Hepatocyte (in vitro differentiated cells): ENCODE data around the gene RPS21. TPM values are rescaled to one million over a fixed set of nuclear protein-coding genes. Genes with fewer than 3 reads are reported as not detected.

Experiments
- DNase-seq: peaks from one replicate; pipeline ENCODE4 v3.0.0-alpha.2; 2016; ENCODE audit warnings: low spot score
- H2AFZ ChIP-seq: fragments of 200-600 bp; sonication (generic); 2 replicates; pipeline ENCODE4 v1.6.0; 2016; ENCODE audit warnings: antibody characterized with exemption, mild to moderate bottlenecking
- H3K27ac ChIP-seq: fragments of 200-600 bp; sonication (generic); 2 replicates; pipeline ENCODE4 v1.5.1; 2016; ENCODE audit warnings: mild to moderate bottlenecking
- H3K27me3 ChIP-seq: fragments of 200-600 bp; sonication (generic); 2 replicates; pipeline ENCODE4 v1.6.1; 2016
- H3K36me3 ChIP-seq: fragments of 200-600 bp; sonication (generic); replicated peaks from 2 replicates; pipeline ENCODE4 v1.5.1; 2016; ENCODE audit warnings: low read depth; ENCODE audit not compliant: insufficient read depth
- H3K4me1 ChIP-seq: fragments of 200-600 bp; sonication (generic); 2 replicates; pipeline ENCODE4 v1.5.1; 2016; ENCODE audit warnings: mild to moderate bottlenecking, moderate library complexity; ENCODE audit not compliant: insufficient read depth
- H3K4me2 ChIP-seq: fragments of 200-600 bp; sonication (generic); 2 replicates; pipeline ENCODE4 v1.6.0; 2016
- H3K4me3 ChIP-seq: fragments of 200-600 bp; sonication (generic); 2 replicates; pipeline ENCODE4 v1.5.1; 2016; ENCODE audit warnings: mild to moderate bottlenecking
- H3K79me2 ChIP-seq: fragments of 200-600 bp; sonication (generic); 2 replicates; pipeline ENCODE4 v1.6.0; 2017; ENCODE audit warnings: mild to moderate bottlenecking
- H3K9me2 ChIP-seq: fragments of 200-600 bp; sonication (generic); replicated peaks from 2 replicates; pipeline ENCODE4 v1.6.0; 2017; ENCODE audit warnings: mild to moderate bottlenecking; ENCODE audit not compliant: insufficient read depth
- H3K9me3 ChIP-seq: fragments of 200-600 bp; sonication (generic); 2 replicates; pipeline ENCODE4 v1.5.1; 2016; ENCODE audit warnings: low read depth, mild to moderate bottlenecking
- H4K20me1 ChIP-seq: fragments of 200-600 bp; sonication (generic); 2 replicates; pipeline ENCODE4 v1.6.0; 2016; ENCODE audit warnings: mild to moderate bottlenecking; ENCODE audit not compliant: insufficient read depth, poor library complexity, severe bottlenecking
- CTCF ChIP-seq: fragments of 200-600 bp; sonication (generic); IDR thresholded peaks from 2 replicates; pipeline ENCODE4 v1.5.1; 2016; ENCODE audit warnings: antibody characterized with exemption, mild to moderate bottlenecking; ENCODE audit not compliant: poor library complexity
- EZH2 ChIP-seq: fragments of 200-600 bp; sonication (generic); IDR thresholded peaks from 2 replicates; pipeline ENCODE4 v1.6.1; 2016; ENCODE audit warnings: antibody characterized with exemption, mild to moderate bottlenecking, borderline replicate concordance
- EZH2phosphoT487 ChIP-seq: fragments of 200-600 bp; sonication (generic); IDR thresholded peaks from one replicate; pipeline ENCODE4 v1.6.1; 2018; ENCODE audit warnings: antibody characterized with exemption, mild to moderate bottlenecking, low read depth, moderate library complexity; ENCODE audit not compliant: unreplicated experiment, severe bottlenecking
- WGBS: methylation state at CpG from one replicate; pipeline ENCODE4 v1.1.6; 2016; ENCODE audit warnings: low lambda C conversion rate; ENCODE audit errors: missing lambda C conversion rate; 5-methylcytosine and 5-hydroxymethylcytosine counted together
- polyA plus RNA-seq: library from polyadenylated mRNA; unstranded; fragments of >200 nt; fragmentation: Nextera tagmentation; extraction: Ambion mirVana; gene quantifications from 2 replicates; pipeline ENCODE4 v1.2.1, GENCODE V29; 2016
- total RNA-seq: library from RNA; depleted of rRNA; stranded (reverse); fragments of >200 nt; gene quantifications from 2 replicates; pipeline ENCODE4 v1.2.3, GENCODE V29; 2014

RPS21 gene
- total and polyA plus RNA-seq, 2 experiments from 2014 or later = 460 to 1,754 TPM

- DNase-seq = no peak
- Histone ChIP-seq H2AFZ (no peak overlapping the region), H3K9me3 (no peaks in the 10 kb centered on the region), H3K9me2 (no peaks in the 10 kb centered on the region), H3K4me1 (peaks cover 6% of the 10 kb centered on the region), H3K27ac (no peak overlapping the region), H3K79me2 (peaks cover 33% of the 10 kb centered on the region), H3K4me2 (no peak overlapping the region), H3K4me3 (no peak overlapping the region), H3K27me3 (no peaks in the 10 kb centered on the region), H4K20me1 (no peaks in the 10 kb centered on the region), H3K36me3 (no peaks in the 10 kb centered on the region)
- TF ChIP-seq EZH2 (no peak), EZH2phosphoT487 (no peak), CTCF (peak; percentile 9)
- 78% methylated on average over 21 of the region's 21 CpGs for whole genome bisulfite sequencing
Measured at GRCh38 chr20:62401331-62401779, 14.5 kb downstream of the RPS21 start.

- H3K27ac ChIP-seq = no peak overlapping the region
- H2AFZ ChIP-seq = no peak overlapping the region
- H4K20me1 ChIP-seq = no peaks in the 10 kb centered on the region
- H3K79me2 ChIP-seq = peaks cover 38% of the 10 kb centered on the region
- no peak overlapping the region for H3K4me2 ChIP-seq
- no peaks in the 10 kb centered on the region for H3K27me3 ChIP-seq
- H3K9me3 ChIP-seq = no peaks in the 10 kb centered on the region
- no peaks in the 10 kb centered on the region for H3K9me2 ChIP-seq
- WGBS = 91% methylated on average over 23 of the region's 23 CpGs
- no peak for DNase-seq
- peaks cover 9% of the 10 kb centered on the region for H3K4me1 ChIP-seq
- no peaks in the 10 kb centered on the region for H3K36me3 ChIP-seq
- H3K4me3 ChIP-seq = no peak overlapping the region
- TF ChIP-seq CTCF = no peak
- TF ChIP-seq EZH2phosphoT487 = no peak
- TF ChIP-seq EZH2 = no peak
Measured at GRCh38 chr20:62402456-62403150, 15.7 kb downstream of the RPS21 start.

- Histone ChIP-seq H3K4me3 (no peak overlapping the region), H4K20me1 (no peaks in the 10 kb centered on the region), H3K27ac (no peak overlapping the region), H2AFZ (no peak overlapping the region), H3K79me2 (peaks cover 38% of the 10 kb centered on the region), H3K36me3 (no peaks in the 10 kb centered on the region), H3K9me3 (no peaks in the 10 kb centered on the region), H3K4me1 (peaks cover 14% of the 10 kb centered on the region), H3K27me3 (no peaks in the 10 kb centered on the region), H3K4me2 (no peak overlapping the region), H3K9me2 (no peaks in the 10 kb centered on the region)
- 91% methylated on average over 12 of the region's 13 CpGs for WGBS
- no peak for DNase-seq
- TF ChIP-seq EZH2phosphoT487 = no peak
- TF ChIP-seq CTCF = no peak
- TF ChIP-seq EZH2 = no peak
Measured at GRCh38 chr20:62403331-62403730, 16.4 kb downstream of the RPS21 start.
